SK-N-MC (cell line): ENCODE data around the gene HMGXB4.
A peak's percentile ranks its signal among the peaks of the same experiment; 100 is the strongest.

Experiments
- EZH2 ChIP-seq: fragments of 200-600 bp; sonication (generic); IDR thresholded peaks from one replicate; pipeline ENCODE4 v1.6.1; 2017; ENCODE audit warnings: antibody characterized with exemption
- POLR2AphosphoS5 ChIP-seq: IDR thresholded peaks from 2 replicates; pipeline ENCODE4 v1.6.1; 2012; ENCODE audit warnings: mild to moderate bottlenecking, low read depth, low read length, borderline replicate concordance

- TF ChIP-seq POLR2AphosphoS5 (peak; percentile 76; the same call in 1 of the 2 replicates), EZH2 (no peak)
Observed at GRCh38 chr22:35257321-35258190, at the start of gene HMGXB4.
